HG02981 (cell line): Measurements from ENCODE around the gene KLHL35.
"Not testable (repeated sequence)": the region's sequence is repeated elsewhere in the genome, so short reads cannot be mapped to it uniquely, and the experiment has no call there.

Experiments
- ATAC-seq: cut with Tn5 transposase; IDR thresholded peaks from one replicate; pipeline ENCODE4 v1.9.1; 2021; ENCODE audit warnings: mild to moderate bottlenecking, moderate library complexity; ENCODE audit not compliant: unreplicated experiment

The KLHL35 gene

DNA sequence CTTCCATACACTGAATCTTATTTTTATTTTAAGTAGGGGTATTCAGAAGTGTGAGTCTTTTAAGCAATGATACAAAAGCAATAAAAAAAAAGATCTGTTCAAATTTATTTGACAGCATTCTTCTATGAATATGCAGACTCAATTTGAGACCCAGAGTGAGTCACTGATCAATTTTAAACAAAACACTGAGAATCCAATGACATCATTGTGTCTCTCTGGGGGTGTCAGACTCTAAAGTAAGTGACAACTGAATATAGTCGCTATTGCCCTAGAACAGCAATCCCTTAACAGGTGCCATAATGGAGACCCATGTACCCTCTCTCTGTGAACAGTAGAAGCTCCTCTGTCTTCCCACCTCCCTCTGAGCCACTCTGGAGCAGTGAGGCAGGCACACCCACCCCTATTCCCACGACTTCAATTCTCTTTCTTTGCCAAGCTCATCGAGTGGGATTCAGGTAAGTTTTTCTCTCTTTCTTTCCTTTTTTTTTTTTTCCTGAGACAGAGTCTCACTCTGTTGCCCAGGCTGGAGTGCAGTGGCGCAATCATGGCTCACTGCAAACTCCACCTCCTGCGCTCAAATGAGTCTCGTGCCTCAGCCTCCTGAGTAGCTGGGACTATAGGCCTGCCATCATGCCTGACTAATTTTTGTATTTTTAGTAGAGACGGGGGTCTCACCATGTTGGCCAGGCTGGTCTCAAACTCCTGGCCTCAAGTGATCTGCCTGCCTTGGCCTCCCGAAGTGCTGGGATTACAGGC is 38.7 kb downstream of the KLHL35 start:
- ATAC-seq = no peak

DNA sequence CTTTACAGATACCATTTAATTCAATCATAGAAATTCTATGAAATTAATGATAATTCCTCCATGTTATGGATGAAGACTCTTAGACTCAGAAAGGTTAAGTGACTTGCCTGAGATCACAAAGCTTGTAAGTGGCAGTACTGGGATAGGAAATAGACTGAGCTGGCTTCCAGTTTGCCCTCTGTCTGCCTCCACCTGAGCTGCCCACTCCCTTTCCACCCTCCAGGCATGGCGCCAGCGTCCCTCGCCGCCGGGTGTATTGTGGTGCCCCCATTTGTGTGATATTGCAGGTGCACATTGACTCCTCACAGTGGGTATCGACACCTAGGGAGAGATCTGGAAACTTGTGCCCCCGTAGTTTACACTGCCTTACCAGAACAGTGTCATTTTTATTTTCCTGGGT is 43.1 kb downstream of the KLHL35 start:
- ATAC-seq = no peak

DNA sequence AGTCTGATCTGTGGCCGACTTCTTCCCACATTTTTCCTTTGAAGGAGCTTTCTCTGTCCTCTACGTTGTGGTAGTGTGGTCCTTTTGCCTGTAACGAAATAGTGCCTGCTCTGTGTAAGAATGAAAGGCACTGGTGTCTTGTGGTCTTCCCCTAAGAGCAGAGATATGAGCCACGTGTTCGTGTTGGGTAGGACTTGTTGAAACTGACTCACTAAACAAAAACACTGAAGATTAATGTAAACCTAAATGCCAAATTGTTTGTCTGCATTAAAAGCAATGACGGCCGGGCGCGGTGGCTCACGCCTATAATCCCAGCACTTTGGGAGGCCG is 43.8 kb downstream of the KLHL35 start:
- ATAC-seq = no peak

DNA sequence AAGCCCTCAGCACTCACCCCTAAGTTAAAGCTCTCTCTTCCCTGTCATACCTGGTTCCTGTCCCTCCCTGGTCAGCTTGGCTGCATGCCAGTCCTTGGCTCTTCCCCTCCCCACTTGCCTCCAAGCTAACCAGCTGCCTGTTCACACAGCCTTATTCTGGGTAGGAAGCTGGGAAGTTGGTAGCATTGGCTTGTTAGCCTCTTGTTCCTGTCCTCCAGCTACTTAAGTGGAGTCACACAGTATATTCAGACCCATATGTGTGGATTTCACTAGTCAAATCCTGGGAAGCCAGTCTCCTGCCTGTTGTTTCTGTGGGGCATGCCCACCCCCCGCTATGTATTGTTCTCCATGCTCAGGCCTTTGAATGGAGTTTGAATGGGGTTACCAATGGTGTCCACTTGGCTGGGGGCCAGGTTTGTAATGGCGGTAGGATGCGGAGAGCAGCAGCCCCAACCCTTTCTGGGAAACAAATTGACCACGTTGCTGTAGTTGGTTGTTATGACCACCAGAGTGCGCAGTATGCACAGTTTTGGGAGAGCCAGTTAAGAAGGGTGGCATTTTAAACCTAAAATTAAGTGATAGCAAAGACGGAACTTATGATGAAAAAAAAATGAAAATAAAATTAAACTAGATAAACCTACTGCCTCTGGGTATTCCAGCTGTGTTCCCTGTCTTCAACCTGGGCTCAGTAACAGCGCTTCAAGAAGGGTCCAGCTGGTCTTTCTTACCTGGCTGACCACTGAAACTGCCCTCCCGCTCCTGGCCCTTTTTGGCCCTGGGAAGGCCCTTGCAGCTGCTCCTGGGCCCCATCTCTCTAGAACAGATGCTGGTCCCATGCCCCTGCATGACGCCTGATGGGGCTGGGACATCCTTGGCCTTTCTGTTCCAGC is 44.4 kb downstream of the KLHL35 start:
- no peak for ATAC-seq

DNA sequence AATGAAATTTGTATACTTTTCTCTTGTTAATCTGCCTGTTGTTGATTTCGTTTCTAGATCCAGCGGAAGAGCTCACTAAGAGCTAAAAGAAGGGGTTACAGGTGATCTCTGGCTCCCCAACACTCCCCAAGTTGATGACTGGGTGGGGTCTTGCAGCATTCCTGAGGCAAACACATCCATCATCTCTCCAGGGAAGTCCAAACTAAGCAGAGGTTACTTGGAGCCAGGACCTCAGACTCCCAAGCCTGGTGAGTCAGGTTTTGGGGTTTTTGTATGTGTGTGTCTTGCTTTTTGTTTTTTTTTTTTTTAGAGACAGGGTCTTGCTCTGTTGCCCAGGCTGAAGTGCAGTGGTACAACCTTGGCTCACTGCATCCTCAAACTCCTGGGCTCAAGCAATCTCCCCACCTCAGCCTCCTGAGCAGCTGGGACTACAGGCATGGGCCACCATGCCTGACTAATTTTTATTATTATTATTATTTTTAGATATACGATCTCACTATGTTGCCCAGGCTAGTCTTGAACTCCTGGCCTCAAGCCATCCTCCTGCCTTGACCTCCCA is 45.2 kb downstream of the KLHL35 start:
- ATAC-seq = no peak

DNA sequence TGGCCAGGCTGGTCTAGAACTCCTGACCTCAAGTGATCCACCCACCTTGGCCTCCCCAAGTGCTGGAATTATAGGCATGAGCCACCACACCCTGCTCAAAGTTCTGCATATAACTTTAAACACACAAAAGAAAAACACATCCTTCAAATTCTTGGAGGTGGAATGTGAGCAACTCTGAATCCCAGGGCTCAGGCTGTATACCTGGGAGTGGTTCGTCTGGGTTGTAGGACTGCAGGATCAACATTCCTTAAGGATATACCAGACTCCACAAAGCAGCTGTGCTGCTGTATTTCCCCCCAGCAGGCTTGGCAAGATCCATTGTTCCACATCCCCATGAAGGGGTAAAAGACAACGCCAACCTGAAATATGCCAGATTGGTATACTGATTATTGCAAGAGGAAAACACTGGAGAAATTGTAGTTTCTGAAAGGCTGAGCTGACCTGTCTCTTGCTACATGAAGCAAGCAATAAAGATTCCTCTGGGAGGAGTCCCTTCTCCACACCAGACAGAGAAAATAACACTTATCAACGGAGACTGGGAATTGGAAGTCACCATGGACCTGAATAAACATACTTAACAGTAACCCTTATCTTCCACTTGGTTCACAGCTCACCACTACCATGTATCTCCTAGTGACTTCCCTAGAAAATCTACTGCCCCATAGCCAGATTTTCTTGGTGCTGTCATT is 45.9 kb downstream of the KLHL35 start:
- no peak for ATAC-seq

DNA sequence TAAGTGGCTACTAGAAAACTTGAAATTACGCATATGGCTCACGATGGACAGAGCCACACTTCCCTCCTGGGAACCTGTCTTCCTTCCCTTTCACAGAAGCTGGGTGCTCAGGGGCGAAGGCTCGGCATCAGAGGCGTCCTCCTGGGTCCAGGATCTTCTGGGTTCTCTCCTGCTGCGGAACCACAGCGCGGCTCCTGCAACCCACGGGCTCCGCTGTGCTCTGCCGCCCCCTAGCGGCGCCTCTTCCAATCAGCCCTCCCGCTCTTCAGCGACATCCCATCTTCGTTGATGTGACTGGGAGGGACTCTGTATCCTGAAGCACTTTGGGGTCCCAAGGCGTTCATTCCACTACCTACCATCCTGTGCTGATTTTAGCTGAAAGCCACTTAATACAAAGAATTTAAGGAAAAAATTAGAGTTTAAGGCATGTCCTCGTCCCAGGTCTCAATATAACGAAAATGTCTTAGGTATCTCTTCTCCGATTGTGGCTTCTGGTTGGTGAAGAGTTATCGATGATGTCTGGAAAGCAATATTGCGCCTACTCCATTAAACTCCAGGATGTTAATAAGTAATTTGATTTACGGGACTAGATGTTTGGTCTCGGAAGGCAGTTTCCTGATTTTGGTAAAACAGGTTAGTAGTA is 48.4 kb downstream of the KLHL35 start:
- no peak for ATAC-seq

DNA sequence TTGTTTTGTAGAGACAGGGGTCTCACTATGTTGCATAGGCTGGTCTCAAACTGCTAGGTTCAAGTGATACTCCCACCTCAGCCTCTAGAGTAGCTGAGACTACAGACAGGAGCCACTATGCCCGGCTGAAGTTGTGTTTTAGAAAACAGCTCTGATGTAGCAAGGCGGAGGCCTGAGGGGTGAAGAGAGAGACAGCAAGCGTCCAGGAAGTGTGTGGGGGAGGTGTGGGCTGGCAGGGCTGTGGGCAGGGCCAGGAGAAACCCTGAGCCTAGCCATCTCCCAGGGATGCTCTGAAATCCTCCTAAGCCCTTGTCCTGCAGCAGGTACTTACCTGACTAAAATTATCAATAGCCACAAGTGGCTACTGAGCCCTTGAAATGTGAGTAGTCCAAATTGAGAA is 49.8 kb downstream of the KLHL35 start:
- no peak for ATAC-seq

DNA sequence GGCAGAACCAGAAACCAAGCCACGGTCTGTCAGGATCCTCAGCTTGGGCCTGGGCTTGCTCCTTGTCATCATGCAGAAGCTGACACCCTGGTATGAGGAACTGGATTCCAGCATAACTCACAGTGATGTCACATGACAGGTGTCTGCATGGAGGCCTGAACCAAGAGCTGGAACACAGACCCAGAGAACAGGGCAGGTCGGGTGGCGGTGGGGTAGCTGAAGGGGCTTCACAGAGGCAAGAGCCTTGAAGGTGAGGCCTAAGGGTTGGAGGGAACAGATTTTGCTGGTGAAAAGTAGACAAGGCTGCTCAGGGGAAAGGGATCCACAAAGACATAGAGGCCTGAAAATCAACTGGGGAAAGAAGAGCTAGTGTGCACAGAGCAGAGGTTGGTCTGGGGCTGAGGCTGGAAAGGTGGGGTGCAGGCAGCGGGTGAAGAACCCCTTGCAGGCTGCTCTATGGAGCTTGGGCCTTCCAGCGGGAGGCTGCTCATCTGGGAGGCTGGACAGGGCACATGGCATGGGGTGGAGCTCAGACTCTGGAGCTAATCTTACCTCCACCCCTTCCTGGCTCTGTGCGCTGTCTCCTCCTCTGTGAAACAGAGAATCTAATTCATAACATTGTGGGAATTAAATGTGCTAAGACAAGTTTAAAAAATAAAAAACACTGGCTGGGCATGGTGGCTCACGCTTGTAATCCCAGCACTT is 52.1 kb downstream of the KLHL35 start:
- no peak for ATAC-seq

DNA sequence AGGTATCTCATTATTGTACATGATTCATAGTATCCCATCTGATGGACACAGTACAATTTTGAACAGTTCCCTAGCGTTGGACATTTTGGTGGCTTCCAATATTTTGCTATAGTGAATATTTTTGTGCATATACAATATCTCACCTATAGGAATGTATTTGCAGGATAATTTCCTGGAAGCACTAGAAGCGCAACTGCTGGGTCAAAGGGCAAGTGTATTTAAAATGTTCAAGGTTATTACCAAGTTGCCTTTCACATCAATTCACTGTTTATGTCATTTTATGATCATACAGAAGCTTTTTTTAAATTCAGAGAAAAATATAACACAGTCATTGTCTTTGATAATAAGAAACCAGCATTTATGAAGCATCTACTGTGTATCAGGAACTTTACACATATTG is 52.8 kb downstream of the KLHL35 start:
- ATAC-seq = no peak

DNA sequence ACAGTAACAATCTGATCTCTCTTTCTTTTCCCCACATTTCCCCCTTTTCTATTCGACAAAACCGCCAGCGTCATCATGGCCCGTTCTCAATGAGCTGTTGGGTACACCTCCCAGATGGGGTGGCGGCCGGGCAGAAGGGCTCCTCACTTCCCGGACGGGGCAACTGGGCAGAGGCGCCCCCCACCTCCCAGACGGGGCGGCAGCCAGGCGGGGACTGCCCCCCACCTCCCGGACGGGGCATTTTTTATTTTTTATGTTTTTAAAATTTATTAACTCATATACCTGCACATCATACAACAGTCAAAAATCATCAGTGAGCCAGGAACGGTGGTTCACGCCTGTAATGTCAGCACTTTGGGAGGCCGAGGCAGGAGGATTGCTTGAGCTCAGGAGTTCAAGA is 54.2 kb downstream of the KLHL35 start:
- not testable (repeated sequence) for ATAC-seq

DNA sequence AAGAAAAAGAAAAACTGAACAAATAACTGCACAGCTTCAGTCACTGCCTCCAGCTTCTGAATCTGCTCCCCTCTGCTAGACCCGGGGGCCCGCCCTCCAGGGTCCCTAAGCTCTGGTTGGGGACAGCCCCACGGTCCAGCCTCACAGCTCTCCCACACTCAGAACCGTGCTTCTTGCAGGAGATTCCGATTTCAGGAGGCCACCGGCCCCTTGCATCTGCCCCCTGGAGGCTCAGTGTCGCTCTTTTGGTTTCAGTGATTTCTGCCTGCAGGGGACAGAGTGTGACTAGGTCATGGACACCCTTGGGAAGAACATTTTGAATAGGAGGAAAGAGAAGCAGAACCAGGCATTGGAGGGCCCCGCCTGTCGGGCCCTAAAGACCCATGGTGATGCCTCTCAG is 56.8 kb downstream of the KLHL35 start:
- ATAC-seq = no peak

DNA sequence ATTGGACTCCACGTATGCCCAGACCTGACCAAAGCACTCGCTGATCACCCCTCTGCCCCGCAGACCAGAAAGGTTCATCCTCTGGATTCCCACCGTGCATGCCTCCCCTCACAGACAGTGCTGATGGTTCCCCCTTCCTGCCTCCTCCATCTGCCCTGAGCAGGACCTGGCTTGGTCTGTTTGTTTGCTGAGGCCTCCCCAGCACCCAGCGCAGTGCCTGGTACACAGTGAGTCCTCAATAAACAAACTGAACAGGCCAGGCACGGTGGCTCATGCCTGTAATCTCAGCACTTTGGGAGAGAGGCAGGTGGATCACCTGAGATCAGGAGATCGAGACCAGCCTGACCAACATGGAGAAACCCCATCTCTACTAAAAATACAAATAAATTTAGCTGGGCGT is 57.4 kb downstream of the KLHL35 start:
- ATAC-seq = no peak

DNA sequence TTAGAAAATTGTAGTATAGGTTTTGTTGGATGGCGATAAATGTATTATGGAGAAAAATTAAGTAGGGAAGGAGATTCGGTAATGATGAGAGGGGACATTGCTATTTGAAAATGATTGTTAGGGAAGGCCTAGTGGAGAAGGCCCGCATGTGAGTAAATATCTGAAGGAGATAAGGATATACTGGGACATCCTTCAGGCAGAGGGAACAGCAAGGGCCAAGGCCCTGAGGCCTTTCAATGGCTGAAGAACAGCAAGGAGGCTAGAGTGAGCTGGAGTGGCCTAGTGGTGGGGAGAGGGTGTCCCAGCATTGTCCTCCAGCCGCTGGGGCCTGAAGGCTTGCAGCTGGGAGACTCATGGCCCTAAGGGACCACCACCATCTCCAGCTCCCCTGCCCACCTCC is 58.4 kb downstream of the KLHL35 start:
- ATAC-seq = no peak

DNA sequence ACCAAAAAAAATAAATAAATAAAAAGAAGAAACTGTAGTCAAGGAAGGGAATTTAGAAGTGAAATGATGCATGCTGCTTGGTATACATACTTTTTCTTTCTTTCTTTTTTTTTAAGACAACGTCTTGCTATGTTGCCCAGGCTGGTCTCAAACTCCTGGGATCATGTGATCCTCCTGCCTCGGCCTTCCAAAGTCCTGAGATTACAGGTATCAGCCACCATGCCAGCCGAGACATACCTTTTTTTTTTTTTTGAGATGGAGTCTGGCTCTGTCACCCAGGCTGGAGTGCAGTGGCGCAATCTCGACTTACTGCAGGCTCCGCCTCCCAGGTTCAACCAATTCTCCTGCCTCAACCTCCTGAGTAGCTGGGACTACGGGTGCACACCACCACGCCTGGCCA is 59.8 kb downstream of the KLHL35 start:
- ATAC-seq = no peak
